H9 (cell line): Measurements from ENCODE around the gene CCM2. TPM values are rescaled to one million over a fixed set of nuclear protein-coding genes. Genes with fewer than 3 reads are reported as not detected.
A peak's percentile ranks its signal among the peaks of the same experiment; 100 is the strongest.

Experiments
- DNase-seq: peaks from one replicate; pipeline ENCODE4 v3.0.0-alpha.2; 2017
- H2AFZ ChIP-seq: one replicate; pipeline ENCODE4 v1.6.1; 2013; ENCODE audit warnings: mild to moderate bottlenecking, low read length, control low read depth, moderate library complexity
- H2AK5ac ChIP-seq: 2 replicates; pipeline ENCODE4 v1.6.1; 2013; ENCODE audit warnings: low read length, control low read depth, mixed read lengths; ENCODE audit not compliant: insufficient read length
- H2BK120ac ChIP-seq: one replicate; pipeline ENCODE4 v1.6.1; 2013; ENCODE audit warnings: low read depth, mild to moderate bottlenecking, low read length, control low read depth, inconsistent platforms; ENCODE audit not compliant: poor library complexity, severe bottlenecking
- H2BK12ac ChIP-seq: 2 replicates; pipeline ENCODE4 v1.6.1; 2013; ENCODE audit warnings: low read length, control low read depth, mixed read lengths, low read depth; ENCODE audit not compliant: insufficient read length
- H2BK15ac ChIP-seq: 2 replicates; pipeline ENCODE4 v1.6.1; 2013; ENCODE audit warnings: low read depth, low read length, control low read depth
- H2BK20ac ChIP-seq: one replicate; pipeline ENCODE4 v1.6.1; 2013; ENCODE audit warnings: low read depth, mild to moderate bottlenecking, low read length, control low read depth, inconsistent platforms; ENCODE audit not compliant: poor library complexity, severe bottlenecking
- H2BK5ac ChIP-seq: 2 replicates; pipeline ENCODE4 v1.6.1; 2013; ENCODE audit warnings: low read length, control low read depth, mixed read lengths; ENCODE audit not compliant: insufficient read length
- H3K14ac ChIP-seq: 2 replicates; pipeline ENCODE4 v1.6.1; 2013; ENCODE audit warnings: low read length, control low read depth; ENCODE audit not compliant: insufficient read depth
- H3K18ac ChIP-seq: 2 replicates; pipeline ENCODE4 v1.6.1; 2013; ENCODE audit warnings: low read depth, mild to moderate bottlenecking, mixed read lengths, low read length, control low read depth; ENCODE audit not compliant: insufficient read length
- H3K23ac ChIP-seq: 2 replicates; pipeline ENCODE4 v1.6.1; 2013; ENCODE audit warnings: low read length, control low read depth, mixed read lengths, low read depth; ENCODE audit not compliant: insufficient read length
- H3K23me2 ChIP-seq: 2 replicates; pipeline ENCODE4 v1.6.1; 2013; ENCODE audit warnings: low read depth, mild to moderate bottlenecking, mixed read lengths, low read length, control low read depth; ENCODE audit not compliant: insufficient read length, poor library complexity, severe bottlenecking
- H3K27ac ChIP-seq: 2 replicates; pipeline ENCODE4 v1.5.1; 2013; ENCODE audit warnings: low read length, control low read depth, mixed read lengths, low read depth; ENCODE audit not compliant: insufficient read length
- H3K27me3 ChIP-seq: 2 replicates; pipeline ENCODE4 v1.6.1; 2013; ENCODE audit warnings: low read length, control low read depth, inconsistent platforms; ENCODE audit not compliant: insufficient read depth
- H3K4ac ChIP-seq: 2 replicates; pipeline ENCODE4 v1.6.1; 2013; ENCODE audit warnings: low read depth, mild to moderate bottlenecking, control low read depth, inconsistent platforms, low read length, moderate library complexity
- H3K4me1 ChIP-seq: 2 replicates; pipeline ENCODE4 v1.6.1; 2013; ENCODE audit warnings: low read length, control low read depth, inconsistent platforms; ENCODE audit not compliant: insufficient read depth
- H3K4me2 ChIP-seq: 2 replicates; pipeline ENCODE4 v1.6.1; 2013; ENCODE audit warnings: low read length, control low read depth, mixed read lengths; ENCODE audit not compliant: insufficient read length, insufficient read depth
- H3K56ac ChIP-seq: 2 replicates; pipeline ENCODE4 v1.6.1; 2013; ENCODE audit warnings: low read depth, mild to moderate bottlenecking, mixed read lengths, low read length, control low read depth; ENCODE audit not compliant: insufficient read length
- H3K79me1 ChIP-seq: 2 replicates; pipeline ENCODE4 v1.6.1; 2013; ENCODE audit warnings: low read depth, mild to moderate bottlenecking, moderate library complexity, low read length, control low read depth, inconsistent platforms; ENCODE audit not compliant: insufficient read depth, poor library complexity, severe bottlenecking
- H3K79me2 ChIP-seq: 2 replicates; pipeline ENCODE4 v1.6.1; 2013; ENCODE audit warnings: low read length, control low read depth, inconsistent platforms; ENCODE audit not compliant: insufficient read depth
- H3K9ac ChIP-seq: 2 replicates; pipeline ENCODE4 v1.6.1; 2013; ENCODE audit warnings: low read length, control low read depth, mixed read lengths; ENCODE audit not compliant: insufficient read length; ENCODE audit errors: extremely low read depth
- H3K9me3 ChIP-seq: one replicate; pipeline ENCODE4 v1.6.1; 2013; ENCODE audit warnings: low read depth, low read length, inconsistent platforms; ENCODE audit not compliant: control insufficient read depth
- H3T11ph ChIP-seq: one replicate; pipeline ENCODE4 v1.6.1; 2013; ENCODE audit warnings: mild to moderate bottlenecking, low read length, control low read depth, inconsistent platforms
- H4K20me1 ChIP-seq: one replicate; pipeline ENCODE4 v1.6.1; 2013; ENCODE audit not compliant: control insufficient read depth, insufficient read length, insufficient read depth
- H4K5ac ChIP-seq: 2 replicates; pipeline ENCODE4 v1.6.1; 2013; ENCODE audit warnings: low read depth, mild to moderate bottlenecking, mixed read lengths, low read length, control low read depth; ENCODE audit not compliant: insufficient read length
- H4K8ac ChIP-seq: replicated peaks from 2 replicates; pipeline ENCODE4 v1.6.1; 2013; ENCODE audit warnings: low read length, control low read depth, mixed read lengths, low read depth; ENCODE audit not compliant: insufficient read length
- H4K91ac ChIP-seq: 2 replicates; pipeline ENCODE4 v1.6.1; 2013; ENCODE audit warnings: low read depth, mild to moderate bottlenecking, moderate library complexity, mixed read lengths, low read length, control low read depth; ENCODE audit not compliant: insufficient read length
- H3K27ac Mint-ChIP-seq, 3 experiments: 2 replicates in 2 of 3; 3 replicates in 1 of 3; pipeline ENCODE4 v1.8.0; 2020 to 2021; ENCODE audit warnings: mixed read lengths in 3 of 3, mild to moderate bottlenecking in 1 of 3, moderate library complexity in 1 of 3
- H3K27me3 Mint-ChIP-seq: 2 replicates; pipeline ENCODE4 v1.8.0; 2021; ENCODE audit warnings: low read depth, mild to moderate bottlenecking, moderate library complexity, mixed read lengths
- H3K36me3 Mint-ChIP-seq, 3 experiments: 2 replicates in 2 of 3; 3 replicates in 1 of 3; pipeline ENCODE4 v1.8.0; 2020 to 2021; ENCODE audit warnings: low read depth in 3 of 3, mixed read lengths in 3 of 3; ENCODE audit not compliant: insufficient read depth in 1 of 3
- H3K4me1 Mint-ChIP-seq, 2 experiments: 2 replicates each; pipeline ENCODE4 v1.8.0; 2020; ENCODE audit warnings: mixed read lengths in 2 of 2
- H3K4me3 Mint-ChIP-seq, 2 experiments: 2 replicates in 1 of 2; 3 replicates in 1 of 2; pipeline ENCODE4 v1.8.0; 2020 to 2021; ENCODE audit warnings: mild to moderate bottlenecking in 2 of 2, mixed read lengths in 2 of 2, moderate library complexity in 1 of 2
- H3K9me3 Mint-ChIP-seq, 2 experiments: 2 replicates in 1 of 2; 3 replicates in 1 of 2; pipeline ENCODE4 v1.8.0; 2020; ENCODE audit warnings: mild to moderate bottlenecking in 2 of 2, mixed read lengths in 2 of 2, moderate library complexity in 1 of 2
- CTCF ChIP-seq: fragments of 200-600 bp; sonication (generic); conservative IDR thresholded peaks from 3 replicates; pipeline ENCODE4 v1.8.0; 2021; ENCODE audit warnings: antibody characterized with exemption, mild to moderate bottlenecking
- WGBS: extraction: QIAGEN DNeasy Blood & Tissue Kit; methylation state at CpG from one replicate; pipeline ENCODE4 v1.1.7; 2013; ENCODE audit warnings: missing lambda C conversion rate, low lambda C conversion rate, mixed read lengths; ENCODE audit not compliant: insufficient read length; ENCODE audit errors: extremely low coverage; 5-methylcytosine and 5-hydroxymethylcytosine counted together
- total RNA-seq: library from RNA; stranded (reverse); gene quantifications from 2 replicates; pipeline ENCODE4 v1.2.1, GENCODE V29; 2021

Gene CCM2
- total RNA-seq, 1 experiment from 2014 or later = 30.4 TPM

- H3K4me1 ChIP-seq = no peaks in the 10 kb centered on the region
- no peaks in the 10 kb centered on the region for H3K79me2 ChIP-seq
- no peak overlapping the region for H2BK20ac ChIP-seq
- H2BK15ac ChIP-seq = no peak overlapping the region
- no peak overlapping the region for H3K4ac ChIP-seq
- H2BK5ac ChIP-seq = no peak overlapping the region
- no CpG with 5 or more reads among the region's 7 CpGs for WGBS
- no peak overlapping the region for H3K4me2 ChIP-seq
- H4K20me1 ChIP-seq = no peaks in the 10 kb centered on the region
- Mint-ChIP-seq H3K4me3 (no peak overlapping the region), H3K27ac (no peak overlapping the region), H3K4me1 (peaks cover 0 to 5% of the 10 kb centered on the region in 2 experiments; a peak in 3 of 4 replicates), H3K27me3 (peaks cover 24% of the 10 kb centered on the region), H3K36me3 (no peaks in the 10 kb centered on the region; a peak in 1 of 7 replicates), H3K9me3 (no peaks in the 10 kb centered on the region)
- H4K5ac ChIP-seq = no peak overlapping the region
- DNase-seq = peak; percentile 56
- H4K8ac ChIP-seq = no peak overlapping the region
- H3K79me1 ChIP-seq = no peaks in the 10 kb centered on the region
- no peak overlapping the region for H3K27ac ChIP-seq
- no peak overlapping the region for H2AK5ac ChIP-seq
- H2AFZ ChIP-seq = no peak overlapping the region
- H3K27me3 ChIP-seq = no peaks in the 10 kb centered on the region; the same call in 1 of the 2 replicates
- H3K9ac ChIP-seq = no peak overlapping the region
- H3K18ac ChIP-seq = no peak overlapping the region
- no peak overlapping the region for H3K56ac ChIP-seq
- no peak overlapping the region for H2BK12ac ChIP-seq
- no peak overlapping the region for H2BK120ac ChIP-seq
- no peak overlapping the region for H3T11ph ChIP-seq
- H3K14ac ChIP-seq = no peak overlapping the region
- no peak overlapping the region for H3K23ac ChIP-seq
- no peaks in the 10 kb centered on the region for H3K23me2 ChIP-seq
- no peaks in the 10 kb centered on the region for H3K9me3 ChIP-seq
- TF ChIP-seq CTCF = peak; percentile 57
- no peak overlapping the region for H4K91ac ChIP-seq
Measured at GRCh38 chr7:44964384-44964830, 35.6 kb upstream of the CCM2 start.
